ENCODE measurements around the gene HSPB1. TPM values are rescaled to one million over a fixed set of nuclear protein-coding genes. Genes with fewer than 3 reads are reported as not detected.

Gene HSPB1
- total and polyA plus RNA-seq, 2 experiments from 2014 or later = 186 to 1,525 TPM

DNA sequence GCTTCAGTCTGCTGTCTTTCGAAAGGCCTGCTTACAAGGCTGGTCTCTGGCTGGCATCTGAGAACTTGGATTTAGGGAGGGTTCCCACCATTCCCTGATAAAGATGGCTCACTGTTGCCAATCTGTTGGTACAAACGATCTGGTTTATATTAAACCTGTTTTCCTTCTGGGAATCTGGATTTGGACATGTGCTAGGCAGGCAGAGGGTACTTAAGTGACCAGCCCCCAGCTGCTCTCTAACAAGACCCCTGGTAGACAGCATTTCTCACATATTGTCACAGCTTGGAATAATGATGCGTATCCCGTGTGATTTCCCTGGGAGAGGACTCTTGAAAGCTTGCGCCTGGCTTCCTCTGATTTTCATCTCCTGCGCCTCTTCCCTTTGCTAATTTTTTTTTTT lies 34.7 kb downstream of the HSPB1 start:
- TF ChIP-seq, protein P1, sequence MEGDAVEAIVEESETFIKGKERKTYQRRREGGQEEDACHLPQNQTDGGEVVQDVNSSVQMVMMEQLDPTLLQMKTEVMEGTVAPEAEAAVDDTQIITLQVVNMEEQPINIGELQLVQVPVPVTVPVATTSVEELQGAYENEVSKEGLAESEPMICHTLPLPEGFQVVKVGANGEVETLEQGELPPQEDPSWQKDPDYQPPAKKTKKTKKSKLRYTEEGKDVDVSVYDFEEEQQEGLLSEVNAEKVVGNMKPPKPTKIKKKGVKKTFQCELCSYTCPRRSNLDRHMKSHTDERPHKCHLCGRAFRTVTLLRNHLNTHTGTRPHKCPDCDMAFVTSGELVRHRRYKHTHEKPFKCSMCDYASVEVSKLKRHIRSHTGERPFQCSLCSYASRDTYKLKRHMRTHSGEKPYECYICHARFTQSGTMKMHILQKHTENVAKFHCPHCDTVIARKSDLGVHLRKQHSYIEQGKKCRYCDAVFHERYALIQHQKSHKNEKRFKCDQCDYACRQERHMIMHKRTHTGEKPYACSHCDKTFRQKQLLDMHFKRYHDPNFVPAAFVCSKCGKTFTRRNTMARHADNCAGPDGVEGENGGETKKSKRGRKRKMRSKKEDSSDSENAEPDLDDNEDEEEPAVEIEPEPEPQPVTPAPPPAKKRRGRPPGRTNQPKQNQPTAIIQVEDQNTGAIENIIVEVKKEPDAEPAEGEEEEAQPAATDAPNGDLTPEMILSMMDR (IDR thresholded peaks at IDR 0.05; ENCODE audit: poor library complexity) = no peak
- TF ChIP-seq EZH2phosphoT487 (IDR thresholded peaks at IDR 0.05; ENCODE audit: low read depth, severe bottlenecking, unreplicated experiment) (no peak), EZH2 (IDR thresholded peaks at IDR 0.05; ENCODE audit: borderline replicate concordance) (no peak)
- Histone ChIP-seq H3K79me2 (peaks cover 99% of the 10 kb centered on the region), H3K9me3 (ENCODE audit: low read depth) (no peaks in the 10 kb centered on the region), H2AFZ (no peak overlapping the region), H3K4me1 (ENCODE audit: insufficient read depth) (no peaks in the 10 kb centered on the region), H3K27ac (no peak overlapping the region), H3K4me2 (no peak overlapping the region), H3K27me3 (no peaks in the 10 kb centered on the region), H3K36me3 (replicated peaks; ENCODE audit: insufficient read depth, low read depth) (no peaks in the 10 kb centered on the region), H4K20me1 (ENCODE audit: insufficient read depth, poor library complexity, severe bottlenecking) (peaks cover 95% of the 10 kb centered on the region), H3K4me3 (no peak overlapping the region), H3K9me2 (replicated peaks; ENCODE audit: insufficient read depth) (no peaks in the 10 kb centered on the region)
- WGBS (ENCODE audit: low lambda C conversion rate, missing lambda C conversion rate) = 91% methylated on average over 6 of the region's 6 CpGs
- DNase-seq (ENCODE audit: low spot score) = no peak

DNA sequence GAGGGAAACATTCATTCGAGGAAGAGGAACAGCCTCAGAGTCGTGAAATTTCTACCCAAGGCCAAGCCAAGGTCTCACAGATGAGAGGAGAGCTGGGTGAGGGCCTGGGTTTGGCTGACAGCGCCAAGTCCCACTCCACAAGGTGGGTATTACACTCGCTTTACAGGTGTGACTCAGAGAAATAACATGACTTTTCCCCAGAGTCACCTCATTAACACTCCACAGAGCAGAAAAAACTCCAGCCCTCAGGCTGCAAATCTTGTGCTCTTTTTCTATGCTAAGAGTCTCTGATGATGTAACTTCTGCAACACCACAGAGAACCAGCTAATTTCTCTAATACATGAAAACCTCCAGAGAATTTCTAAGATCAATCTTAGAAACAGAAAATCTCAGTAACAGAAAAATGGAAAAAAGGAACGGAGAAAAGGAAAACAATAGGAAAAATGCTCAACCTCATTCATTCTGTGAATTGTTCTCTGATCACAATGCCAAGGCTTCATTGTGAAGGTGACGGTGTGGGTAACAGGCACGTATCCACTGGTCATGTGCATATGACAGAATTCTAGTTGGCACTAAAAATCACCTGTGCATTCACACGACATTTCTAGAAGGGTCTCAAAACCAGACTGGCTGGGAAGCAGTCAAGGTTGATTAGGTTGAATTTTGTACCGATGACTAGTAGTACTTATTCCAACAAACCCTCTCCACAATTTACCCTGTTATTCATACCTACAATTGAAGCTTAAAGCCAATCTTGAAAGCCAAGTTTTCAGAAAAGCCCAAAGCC lies 36.0 kb downstream of the HSPB1 start:
- Histone ChIP-seq H3K9me2 (replicated peaks; ENCODE audit: insufficient read depth) (no peaks in the 10 kb centered on the region), H3K9me3 (ENCODE audit: low read depth) (no peaks in the 10 kb centered on the region), H3K27me3 (no peaks in the 10 kb centered on the region), H3K4me3 (no peak overlapping the region), H3K4me2 (no peak overlapping the region), H3K36me3 (replicated peaks; ENCODE audit: insufficient read depth, low read depth) (no peaks in the 10 kb centered on the region), H3K79me2 (peaks cover 99% of the 10 kb centered on the region), H3K27ac (no peak overlapping the region), H3K4me1 (ENCODE audit: insufficient read depth) (no peaks in the 10 kb centered on the region), H2AFZ (no peak overlapping the region), H4K20me1 (ENCODE audit: insufficient read depth, poor library complexity, severe bottlenecking) (peaks cover 94% of the 10 kb centered on the region)
- TF ChIP-seq, protein P1 (IDR thresholded peaks at IDR 0.05; ENCODE audit: poor library complexity) = no peak
- no peak for TF ChIP-seq EZH2phosphoT487 (IDR thresholded peaks at IDR 0.05; ENCODE audit: low read depth, severe bottlenecking, unreplicated experiment)
- no peak for TF ChIP-seq EZH2 (IDR thresholded peaks at IDR 0.05; ENCODE audit: borderline replicate concordance)
- WGBS (ENCODE audit: low lambda C conversion rate, missing lambda C conversion rate) = 87% methylated on average over 9 of the region's 9 CpGs
- DNase-seq (ENCODE audit: low spot score) = no peak

DNA sequence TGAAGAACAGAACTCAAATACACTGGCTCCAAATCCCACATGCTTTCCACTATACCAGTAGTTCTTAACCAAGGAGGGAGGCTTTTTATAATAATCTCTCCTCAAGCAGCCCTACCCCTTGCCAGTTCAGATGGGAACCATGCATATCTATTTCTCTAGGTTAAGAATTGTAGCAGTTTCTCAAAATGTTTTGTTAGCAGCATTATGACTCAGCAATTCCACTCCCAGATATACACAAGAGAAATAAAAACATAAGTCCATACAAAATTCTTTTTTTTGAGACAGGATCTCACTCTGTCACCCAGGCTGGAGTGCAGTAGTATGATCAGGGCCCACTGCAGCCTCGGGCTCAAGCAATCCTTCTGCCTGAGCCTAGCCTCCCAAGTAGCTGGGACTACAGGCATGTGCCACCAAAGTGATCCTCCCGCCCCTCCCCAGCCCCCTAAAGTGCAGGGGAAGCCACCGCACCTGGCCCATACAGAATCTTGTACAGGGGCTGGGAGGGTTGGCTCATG lies 38.2 kb downstream of the HSPB1 start:
- H3K27ac ChIP-seq = no peak overlapping the region
- no peaks in the 10 kb centered on the region for H3K9me3 ChIP-seq (ENCODE audit: low read depth)
- H3K79me2 ChIP-seq = peaks cover 98% of the 10 kb centered on the region
- H3K4me3 ChIP-seq = no peak overlapping the region
- H3K4me1 ChIP-seq (ENCODE audit: insufficient read depth) = no peaks in the 10 kb centered on the region
- H3K9me2 ChIP-seq (replicated peaks; ENCODE audit: insufficient read depth) = no peaks in the 10 kb centered on the region
- no peaks in the 10 kb centered on the region for H3K27me3 ChIP-seq
- no peak overlapping the region for H2AFZ ChIP-seq
- 100% methylated on average over 2 of the region's 3 CpGs for WGBS (ENCODE audit: low lambda C conversion rate, missing lambda C conversion rate)
- peaks cover 86% of the 10 kb centered on the region for H4K20me1 ChIP-seq (ENCODE audit: insufficient read depth, poor library complexity, severe bottlenecking)
- no peak for TF ChIP-seq EZH2phosphoT487 (IDR thresholded peaks at IDR 0.05; ENCODE audit: low read depth, severe bottlenecking, unreplicated experiment)
- TF ChIP-seq, protein P1 (IDR thresholded peaks at IDR 0.05; ENCODE audit: poor library complexity) = no peak
- no peak for TF ChIP-seq EZH2 (IDR thresholded peaks at IDR 0.05; ENCODE audit: borderline replicate concordance)
- H3K36me3 ChIP-seq (replicated peaks; ENCODE audit: insufficient read depth, low read depth) = no peaks in the 10 kb centered on the region
- no peak for DNase-seq (ENCODE audit: low spot score)
- no peak overlapping the region for H3K4me2 ChIP-seq

All from hepatocyte (in vitro differentiated cells).